Activated CD4-positive, alpha-beta T cell treated with anti-CD3 and anti-CD28 coated beads for 1 hour (primary cell): Measurements from ENCODE around the gene KCNIP4.

Source experiments
- DNase-seq: peaks from one replicate; pipeline ENCODE4 v3.0.0-alpha.2; 2020

The KCNIP4 gene

GRCh38 chr4:20698382-20698781 is 1250.2 kb downstream of the KCNIP4 start:
- DNase-seq, result no peak

GRCh38 chr4:20696815-20697214 is 1251.8 kb downstream of the KCNIP4 start:
- DNase-seq, result no peak

DNA sequence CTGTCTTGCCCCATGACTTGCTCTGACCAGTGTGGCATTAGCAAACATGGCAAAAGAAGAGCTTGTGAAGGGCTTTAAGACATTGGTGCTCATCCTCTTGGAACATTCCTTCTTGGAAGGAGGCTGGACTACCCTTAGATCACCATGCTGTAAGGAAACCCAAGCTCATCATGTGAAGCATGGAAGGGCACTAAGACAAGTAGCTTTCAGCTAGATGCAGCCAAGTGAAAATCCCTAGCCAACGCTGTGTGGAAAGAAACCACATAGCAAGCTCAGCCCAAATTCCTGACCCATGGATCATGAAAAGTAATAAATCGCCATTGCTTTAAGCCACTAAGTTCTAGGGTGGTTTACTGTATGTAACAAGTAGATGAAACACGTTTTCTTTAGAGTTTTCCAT is 1260.7 kb downstream of the KCNIP4 start:
- no peak for DNase-seq

GRCh38 chr4:20684852-20685763 is 1263.5 kb downstream of the KCNIP4 start:
- DNase-seq, result no peak

DNA sequence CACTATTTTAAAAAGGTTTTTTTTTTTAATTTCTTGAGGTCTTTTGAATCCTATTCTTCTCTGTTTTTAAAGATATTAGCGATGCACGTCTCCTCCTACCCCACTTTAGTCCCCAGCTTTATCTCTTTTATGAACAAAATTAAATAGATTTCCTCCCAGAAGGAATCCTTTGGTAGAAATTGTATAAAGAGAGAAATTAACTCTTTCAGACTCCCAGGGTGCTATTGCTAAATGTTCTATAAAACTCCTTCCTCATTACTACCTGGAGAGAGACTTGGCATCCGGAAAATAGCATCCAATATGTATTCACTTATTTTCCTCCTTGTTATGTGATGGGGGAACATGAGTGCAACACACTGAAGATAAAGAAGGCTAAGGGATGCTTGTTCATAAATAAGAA is 1264.8 kb downstream of the KCNIP4 start:
- DNase-seq, result no peak

- no peak for DNase-seq
Observed at GRCh38 chr4:20682853-20683252, 1265.7 kb downstream of the KCNIP4 start.

DNA sequence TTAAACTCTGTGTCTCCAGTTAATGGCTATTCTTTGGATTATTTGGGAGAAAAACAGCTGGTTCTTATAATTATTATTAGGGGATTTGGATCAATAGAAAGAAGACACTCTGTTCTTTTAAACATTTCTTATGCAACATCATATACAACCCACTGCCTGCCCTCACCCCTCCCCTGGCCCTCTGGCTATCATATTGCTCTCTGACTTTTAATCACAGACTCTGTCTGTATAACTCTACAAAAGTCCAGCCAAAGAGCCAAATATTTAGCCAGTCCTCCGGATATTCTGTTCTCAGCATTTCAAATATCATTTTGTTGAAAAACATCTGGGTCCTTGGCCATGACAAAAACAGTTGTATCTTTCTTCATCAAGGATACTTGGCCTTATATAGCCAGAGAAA is 1267.3 kb downstream of the KCNIP4 start:
- DNase-seq, result no peak

DNA sequence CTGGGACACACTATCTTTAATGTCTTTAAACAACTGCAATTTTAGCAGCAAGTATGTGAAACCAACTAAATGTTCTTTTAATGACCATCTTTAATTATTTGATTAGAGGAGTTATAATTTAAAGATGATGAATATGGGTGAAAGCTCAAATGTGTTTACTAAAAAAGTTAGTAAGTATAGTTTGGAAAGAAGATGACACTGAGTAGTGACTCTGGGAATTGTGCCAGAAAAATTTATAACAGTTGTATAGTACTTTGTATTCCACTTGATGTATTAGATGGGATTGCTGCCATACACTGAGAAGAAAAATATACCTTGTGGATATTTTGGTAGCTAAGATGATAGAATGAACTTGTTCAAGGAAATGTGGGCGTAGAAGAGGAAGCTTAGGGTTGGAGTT is 1267.8 kb downstream of the KCNIP4 start:
- DNase-seq, result no peak

DNA sequence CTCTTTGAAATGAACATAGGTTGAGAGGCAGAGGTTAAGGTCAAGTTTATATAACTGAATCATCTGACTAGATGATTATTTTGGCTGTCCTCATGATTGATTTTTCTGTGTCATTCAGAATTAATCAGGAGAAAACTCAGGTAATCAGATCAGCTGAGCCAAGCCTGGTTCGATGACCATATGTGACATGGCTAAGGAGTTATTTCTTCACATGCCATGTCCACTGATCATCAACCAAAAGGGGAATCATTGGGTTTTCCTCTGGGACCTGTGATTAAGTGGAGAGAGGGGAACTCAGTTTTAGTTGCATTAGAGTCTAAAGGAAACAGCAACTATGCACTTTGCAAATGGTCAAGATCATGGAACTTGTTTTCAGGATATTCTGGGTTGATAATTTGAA is 1268.6 kb downstream of the KCNIP4 start:
- no peak for DNase-seq
